Erythroblast (primary cell): Measurements from ENCODE around the gene AKR1C8.
"Not testable (repeated sequence)": the region's sequence is repeated elsewhere in the genome, so short reads cannot be mapped to it uniquely, and the experiment has no call there.

ENCODE experiments used
- DNase-seq, 2 experiments: peaks; one replicate each; lab custom pipeline; 2025; lab: John Stamatoyannopoulos, UW
- GATA1 ChIP-seq: IDR thresholded peaks from 2 replicates; pipeline ENCODE4 v1.6.1; 2011; ENCODE audit warnings: low read depth, mild to moderate bottlenecking, control low read depth, low read length, moderate library complexity
- POLR2A ChIP-seq: IDR thresholded peaks from 2 replicates; pipeline ENCODE4 v1.6.1; 2011; ENCODE audit warnings: mild to moderate bottlenecking, low read length

The AKR1C8 gene

GRCh38 chr10:5184987-5185775 lies at the start of gene AKR1C8:
Gene AKR1C8 (minus strand): TSS chr10:5185150. CDS start chr10:5185104, 46 bp downstream.
- no peak for DNase-seq
- TF ChIP-seq GATA1 (no peak), POLR2A (no peak)

DNA sequence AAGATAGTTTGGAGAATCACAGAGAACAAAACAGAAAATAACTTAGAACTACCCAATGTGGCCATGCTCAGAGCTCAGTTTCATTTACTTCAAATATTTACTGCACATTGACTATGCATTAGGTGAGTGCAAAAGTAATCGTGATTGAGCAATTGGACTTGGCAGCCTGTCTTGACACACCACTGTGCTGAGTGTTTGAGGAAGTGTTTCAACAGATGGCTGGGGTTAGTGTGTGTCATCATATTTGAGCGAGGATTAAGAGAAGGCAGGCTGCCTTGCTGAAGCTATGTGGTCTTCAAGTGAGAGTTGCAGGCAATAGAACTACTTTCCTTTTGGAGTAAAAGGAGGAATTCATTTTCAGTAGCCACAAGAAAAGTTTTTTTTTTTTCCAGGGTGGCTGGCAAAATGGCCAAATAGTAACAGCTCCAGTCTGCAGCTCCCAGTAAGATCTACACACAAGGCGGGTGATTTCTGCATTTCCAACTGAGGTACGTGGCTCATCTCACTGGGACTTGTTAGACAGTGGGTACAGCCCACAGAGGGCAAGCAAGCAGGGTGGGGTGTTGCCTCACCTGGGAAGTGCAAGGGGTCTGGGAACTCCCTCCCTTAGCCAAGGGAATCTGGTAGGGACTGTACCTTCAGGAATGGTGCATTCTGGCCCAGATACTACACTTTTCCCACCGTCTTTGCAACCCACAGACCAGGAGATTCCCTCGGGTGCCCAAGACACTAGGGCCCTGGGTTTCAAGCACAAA lies 49.3 kb upstream of the AKR1C8 start:
- no peak for TF ChIP-seq GATA1
- no peak for DNase-seq

DNA sequence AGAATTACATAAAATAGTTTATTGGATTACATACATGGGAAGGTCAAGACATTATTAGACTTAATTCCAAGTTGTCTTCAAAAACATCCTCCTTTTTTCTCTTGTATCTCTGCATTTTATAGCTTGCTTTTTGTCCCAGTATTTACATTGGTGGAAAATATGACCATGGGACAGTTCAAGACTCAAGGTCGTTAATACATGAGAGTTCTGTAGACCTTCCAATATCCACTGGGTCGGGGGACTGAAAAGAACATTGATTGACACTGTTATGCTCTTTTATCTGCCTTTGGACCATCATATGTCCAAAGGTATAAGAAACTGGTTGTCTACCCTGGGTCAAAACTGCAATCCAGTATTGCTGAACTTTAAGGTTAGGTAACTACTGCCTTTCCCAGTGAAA lies 48.4 kb upstream of the AKR1C8 start:
- no peak for TF ChIP-seq GATA1
- no peak for TF ChIP-seq POLR2A
- DNase-seq, result no peak

DNA sequence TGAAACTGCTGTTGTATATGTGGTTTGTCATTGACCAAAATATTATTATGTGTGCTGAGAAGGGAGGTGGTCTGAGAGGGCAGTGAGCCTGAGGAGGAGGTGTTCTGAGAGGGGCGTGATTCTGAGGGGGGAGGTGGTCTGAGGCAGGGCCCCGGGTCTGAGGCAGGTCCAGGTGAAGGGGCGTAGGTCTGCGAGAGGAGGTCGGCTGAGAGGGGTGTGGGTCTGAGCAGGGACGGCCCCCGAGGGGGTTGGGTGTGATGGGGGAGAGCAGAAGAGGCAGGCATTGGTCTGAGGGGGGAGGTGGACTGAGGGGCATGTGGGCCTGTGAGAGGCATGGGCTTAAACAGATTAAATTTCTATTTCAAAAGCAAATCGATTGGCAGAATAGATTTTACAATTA lies 44.1 kb upstream of the AKR1C8 start:
- TF ChIP-seq GATA1 (no peak), POLR2A (no peak)
- no peak for DNase-seq

DNA sequence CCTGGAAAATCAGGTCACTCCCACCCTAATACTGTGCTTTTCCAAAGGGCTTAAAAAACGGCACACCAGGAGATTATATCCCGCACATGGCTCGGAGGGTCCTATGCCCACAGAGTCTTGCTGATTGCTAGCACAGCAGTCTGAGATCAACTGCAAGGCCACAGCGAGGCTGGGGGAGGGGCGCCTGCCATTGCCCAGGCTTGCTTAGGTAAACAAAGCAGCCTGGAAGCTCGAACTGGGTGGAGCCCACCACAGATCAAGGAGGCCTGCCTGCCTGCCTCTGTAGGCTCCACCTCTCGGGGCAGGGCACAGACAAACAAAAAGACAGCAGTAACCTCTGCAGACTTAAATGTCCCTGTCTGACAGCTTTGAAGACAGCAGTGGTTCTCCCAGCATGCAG lies 38.0 kb upstream of the AKR1C8 start:
- DNase-seq, result not testable (repeated sequence)

DNA sequence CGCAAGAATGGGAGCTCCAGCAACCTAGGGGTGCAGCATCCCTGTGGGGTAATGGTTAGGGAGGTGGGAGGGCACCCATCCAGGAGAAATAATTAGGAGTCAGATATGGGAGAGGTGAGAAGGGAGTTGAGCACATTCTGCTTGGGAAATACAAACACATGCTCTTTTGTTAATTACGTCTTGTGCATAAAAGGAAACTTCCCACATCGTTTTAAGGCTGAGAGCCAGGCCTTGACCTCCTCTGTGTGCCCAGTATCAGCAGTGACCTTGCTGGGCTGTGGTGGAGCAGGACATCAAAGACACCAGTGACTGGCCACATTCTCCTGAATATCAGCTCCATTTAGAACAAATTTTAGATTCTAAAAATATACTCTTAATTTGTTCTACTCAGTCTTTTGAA lies 34.3 kb upstream of the AKR1C8 start:
- no peak for DNase-seq
- TF ChIP-seq POLR2A (no peak), GATA1 (no peak)

- TF ChIP-seq POLR2A (no peak), GATA1 (no peak)
- DNase-seq, result no peak
These were observed 31.9 kb upstream of the AKR1C8 start for GRCh38 chr10:5216801-5217200.

GRCh38 chr10:5211696-5212536 lies 27.0 kb upstream of the AKR1C8 start:
- no peak for TF ChIP-seq POLR2A
- TF ChIP-seq GATA1, result no peak
- no peak for DNase-seq

- DNase-seq, result not testable (repeated sequence)
These were observed 25.3 kb upstream of the AKR1C8 start for GRCh38 chr10:5210261-5210660.

DNA sequence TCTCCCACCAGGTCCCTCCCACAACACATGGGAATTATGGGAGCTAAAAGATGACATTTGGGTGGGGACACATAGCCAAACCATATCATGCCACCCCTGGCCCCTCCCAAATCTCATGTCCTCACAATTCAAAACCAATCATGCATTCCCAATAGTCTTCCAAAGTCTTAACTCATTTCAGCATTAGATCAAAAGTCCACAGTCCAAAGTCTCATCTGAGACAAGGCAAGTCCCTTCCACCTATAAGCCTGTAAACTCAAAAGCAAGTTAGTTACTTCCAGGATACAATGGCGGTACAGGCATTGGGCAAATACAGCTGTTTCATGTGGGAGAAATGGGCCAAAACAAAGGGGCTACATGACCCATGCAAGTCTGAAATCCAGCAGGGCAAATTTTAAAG lies 24.8 kb upstream of the AKR1C8 start:
- DNase-seq, result not testable (repeated sequence)

DNA sequence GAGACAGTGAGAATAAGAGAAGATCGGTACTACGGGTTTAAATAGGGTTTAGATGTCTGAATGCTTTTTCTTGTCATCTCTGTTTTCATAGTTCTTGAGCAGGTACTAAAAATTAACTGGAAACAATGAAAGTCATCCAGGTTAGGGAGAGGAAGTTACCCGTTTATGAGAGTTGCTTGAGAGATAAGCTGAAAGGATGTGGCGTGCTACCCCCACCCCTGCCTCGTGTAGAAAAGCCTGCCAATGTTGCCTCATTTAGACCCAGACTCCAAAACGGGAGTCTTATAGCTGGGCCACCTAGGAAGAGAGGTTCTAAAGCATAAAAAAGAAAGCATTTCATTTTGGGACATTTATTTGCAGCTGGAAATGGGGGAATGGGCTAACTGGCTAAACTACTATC lies 21.8 kb upstream of the AKR1C8 start:
- no peak for DNase-seq
- no peak for TF ChIP-seq POLR2A
- no peak for TF ChIP-seq GATA1

DNA sequence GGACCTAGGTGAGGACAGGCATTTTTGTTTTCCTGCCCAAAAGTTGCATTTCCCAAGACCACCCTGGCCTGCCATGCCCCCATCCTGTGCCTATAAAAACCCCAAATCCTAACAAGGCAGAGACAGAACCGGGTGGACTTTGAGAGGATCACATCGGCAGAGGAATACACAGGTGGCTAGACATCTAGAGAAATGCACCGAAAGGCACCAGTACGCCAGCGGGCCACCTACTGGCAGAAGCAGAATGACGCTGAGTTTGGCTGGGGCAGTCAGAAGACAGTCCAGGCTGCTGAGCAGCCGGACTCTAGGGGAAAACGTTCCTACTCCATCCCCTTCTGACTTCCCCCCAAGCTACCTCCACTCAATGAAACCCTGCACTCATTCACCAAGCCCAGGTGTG lies 14.4 kb upstream of the AKR1C8 start:
- TF ChIP-seq POLR2A (no peak), GATA1 (no peak)
- no peak for DNase-seq

DNA sequence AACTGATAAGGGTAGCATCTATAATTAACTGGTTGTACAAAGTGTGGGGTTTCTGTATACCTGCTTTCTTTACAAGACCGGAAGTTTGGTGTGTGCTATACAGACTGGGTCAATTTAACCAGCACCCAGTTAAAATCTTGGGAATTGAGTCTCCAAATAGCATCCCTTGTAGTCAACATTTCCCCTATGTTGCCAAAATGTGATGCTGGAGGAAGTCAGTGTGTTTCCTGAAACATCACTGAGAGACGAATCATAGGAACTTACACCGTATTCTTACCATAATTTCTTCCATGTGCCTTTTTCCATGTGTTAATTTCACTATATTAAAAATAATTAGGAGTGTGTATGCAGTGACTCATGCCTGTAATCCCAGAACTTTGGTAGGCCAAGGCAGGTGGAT lies 13.4 kb upstream of the AKR1C8 start:
- no peak for DNase-seq

DNA sequence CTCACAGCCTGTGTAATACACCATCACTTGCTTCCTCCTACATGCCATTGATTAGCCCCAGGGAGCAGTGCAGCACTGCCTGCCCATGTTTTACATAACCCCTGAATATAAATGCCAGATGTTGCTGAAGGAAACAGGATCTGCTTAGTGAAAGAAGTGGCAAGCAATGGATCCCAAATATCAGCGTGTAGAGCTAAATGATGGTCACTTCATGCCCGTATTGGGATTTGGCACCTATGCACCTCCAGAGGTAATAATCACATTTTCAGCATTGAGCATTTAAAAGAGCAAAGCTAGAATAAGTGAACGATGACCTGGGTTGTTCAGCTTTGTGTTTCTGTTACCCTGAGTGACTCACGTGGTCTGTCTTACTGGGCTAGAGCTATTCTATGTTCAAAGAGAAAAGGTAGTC lies 11.8 kb upstream of the AKR1C8 start, which contains the start of gene AKR1C4:
Gene AKR1C4 (plus strand): TSS at position 136 of the 412 bp plus-strand sequence. CDS start 31 bp downstream, at position 167.
- DNase-seq, result no peak
- no peak for TF ChIP-seq POLR2A
- no peak for TF ChIP-seq GATA1

More for the DNA sequence above, 13.4 kb upstream of the AKR1C8 start:
- no peak for TF ChIP-seq POLR2A
- TF ChIP-seq GATA1, result no peak
